ENCODE results near the gene EXOG.

The EXOG gene

DNA sequence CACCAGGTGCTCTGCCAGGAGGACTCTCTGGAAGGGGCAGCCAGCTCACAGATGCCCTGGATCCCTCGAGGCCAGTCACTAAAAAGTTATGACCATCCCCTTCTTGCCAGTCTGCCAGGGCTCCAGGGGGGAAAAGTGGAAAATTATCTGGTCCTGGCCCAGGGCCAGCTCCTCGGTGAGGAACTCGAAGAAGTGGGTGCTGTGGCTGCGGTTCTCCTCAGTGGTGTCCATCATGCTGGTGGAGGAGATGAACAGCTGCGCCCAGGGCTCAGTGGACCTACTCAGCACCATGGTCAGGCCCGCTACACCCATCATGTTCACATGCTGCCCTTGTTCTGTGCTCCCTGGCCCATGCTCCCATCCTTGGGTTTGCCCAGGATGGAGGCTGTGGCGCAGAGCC is 19.2 kb downstream of the EXOG start:
- no peak for DNase-seq

DNA sequence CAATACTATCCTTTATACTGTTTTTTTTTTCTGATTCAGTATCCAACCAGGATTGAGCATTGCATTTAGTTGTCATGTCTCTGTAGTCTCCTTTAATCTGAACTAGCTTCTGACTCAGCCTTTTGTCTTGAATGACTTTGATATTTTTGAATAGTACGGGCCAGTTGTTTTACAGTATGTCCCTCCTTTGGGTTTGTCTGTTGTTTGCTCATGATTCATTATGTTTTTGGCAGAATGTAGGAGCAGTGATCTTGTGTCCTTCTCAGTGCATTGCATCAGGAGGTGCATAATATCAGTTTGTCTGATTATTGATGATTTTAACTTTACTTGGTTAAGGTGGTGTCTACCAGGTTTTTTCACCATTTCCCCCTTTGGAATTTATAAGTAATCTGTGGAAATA is 20.5 kb downstream of the EXOG start:
- no peak for DNase-seq

DNA sequence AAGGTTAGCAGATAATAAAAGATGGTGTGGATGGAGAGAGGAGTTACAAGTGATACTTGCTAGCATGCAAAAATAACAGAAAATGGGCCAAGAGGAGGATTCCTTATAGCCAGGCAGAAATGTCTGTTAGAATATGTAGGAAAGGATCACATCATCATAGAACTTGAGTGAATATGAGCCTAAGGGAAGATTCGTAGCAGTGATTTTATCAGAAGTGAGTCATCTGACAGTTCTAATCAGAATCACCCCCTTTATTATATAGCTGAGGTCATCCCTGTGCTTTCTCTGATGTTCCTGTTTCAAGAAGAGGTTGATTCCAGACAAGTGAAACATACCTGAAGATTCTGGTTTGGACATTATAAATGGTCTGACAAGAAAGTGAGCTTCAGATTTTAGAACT is 22.9 kb downstream of the EXOG start:
- no peak for DNase-seq

DNA sequence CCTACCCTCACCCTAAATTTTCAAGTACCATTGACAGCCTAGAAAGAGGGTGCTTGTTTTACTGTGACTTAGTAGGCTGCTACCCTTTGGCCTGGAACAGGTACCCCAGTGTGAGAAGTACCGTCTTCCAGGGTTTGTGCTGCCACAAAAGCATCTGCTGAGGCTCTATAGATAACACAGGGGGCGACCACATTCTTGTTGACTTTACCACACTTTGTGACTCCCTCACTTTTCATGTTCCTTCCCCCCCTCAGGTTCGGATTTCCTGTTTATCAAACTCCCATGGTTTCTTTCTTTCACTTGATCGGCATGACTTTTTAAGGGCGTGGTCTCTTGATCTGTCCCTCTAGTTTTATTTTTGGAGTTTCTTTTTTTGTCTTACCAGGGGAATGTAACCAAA is 23.5 kb downstream of the EXOG start:
- DNase-seq, result no peak

DNA sequence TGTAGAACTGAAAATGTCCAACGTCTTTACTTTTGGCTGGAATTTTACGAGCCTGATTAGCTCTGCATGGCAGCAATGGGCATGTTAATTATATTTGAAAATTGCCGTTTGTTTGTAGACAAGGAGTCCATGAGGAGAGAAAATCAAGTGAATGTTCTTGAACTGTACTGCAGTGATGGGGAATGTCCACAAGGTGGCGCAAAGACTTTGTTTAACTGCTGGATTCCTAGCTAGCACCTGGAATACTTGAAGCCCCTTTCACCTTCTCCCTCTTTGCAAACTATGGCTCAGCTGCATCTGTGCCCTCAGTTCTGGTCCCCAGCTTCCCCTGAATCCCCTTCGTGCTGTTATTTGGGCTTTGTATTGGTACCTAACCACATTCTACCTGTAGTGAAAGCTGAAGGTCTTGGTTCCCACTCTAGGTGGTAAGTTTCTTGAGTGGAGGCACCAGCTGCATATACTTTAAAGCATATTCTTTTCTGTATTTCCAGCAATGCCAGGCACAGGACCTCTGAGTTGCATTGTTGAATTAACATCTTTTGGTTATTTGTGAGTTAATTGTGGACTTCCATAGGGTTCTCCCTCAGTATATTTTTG is 25.3 kb downstream of the EXOG start:
- no peak for DNase-seq

DNA sequence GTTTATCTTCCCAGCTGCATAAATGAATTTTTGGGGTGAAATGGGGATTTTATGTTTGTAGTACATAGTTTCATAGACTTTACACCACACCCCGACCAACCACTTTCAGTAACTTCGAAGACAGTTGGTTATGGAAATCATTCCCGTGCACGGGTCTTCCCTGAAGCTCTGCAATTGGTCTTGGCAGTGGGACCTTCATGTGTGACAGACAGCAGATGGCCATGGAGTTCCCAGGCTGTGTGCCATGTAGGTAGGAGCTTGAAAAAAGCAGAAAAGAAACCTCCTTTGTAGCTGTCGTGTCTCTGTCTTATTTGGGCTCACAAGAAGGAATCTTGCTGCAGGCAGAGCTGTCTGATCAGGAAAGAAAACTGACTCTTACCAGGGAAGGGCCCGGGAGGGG is 25.9 kb downstream of the EXOG start:
- no peak for DNase-seq

DNA sequence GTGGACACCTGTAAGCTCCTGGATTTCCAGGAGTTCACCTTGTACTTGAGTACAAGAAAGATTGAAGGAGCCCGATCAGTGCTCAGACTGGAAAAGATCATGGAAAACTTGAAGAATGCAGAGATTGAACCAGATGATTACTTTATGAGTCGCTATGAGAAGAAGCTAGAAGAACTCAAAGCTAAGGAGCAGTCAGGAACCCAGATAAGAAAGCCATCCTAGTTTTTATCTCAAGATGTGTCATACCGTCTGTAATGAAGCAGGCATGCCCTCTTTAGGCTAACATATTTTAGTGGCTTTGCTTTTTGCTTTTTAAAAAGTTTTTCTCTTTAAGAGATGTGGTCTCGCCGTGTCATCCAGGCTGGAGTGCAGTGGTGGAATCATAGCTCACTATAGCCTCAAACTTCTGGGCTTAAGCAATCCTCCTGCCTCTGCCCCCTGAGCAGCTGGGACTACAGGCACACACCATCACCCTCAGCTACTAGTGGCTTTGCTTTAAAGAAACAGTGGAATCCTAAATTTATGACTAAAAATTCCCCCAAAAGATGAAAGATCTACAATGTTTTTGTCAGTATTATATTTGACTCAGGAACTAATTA is 28.1 kb downstream of the EXOG start:
- DNase-seq, result no peak

DNA sequence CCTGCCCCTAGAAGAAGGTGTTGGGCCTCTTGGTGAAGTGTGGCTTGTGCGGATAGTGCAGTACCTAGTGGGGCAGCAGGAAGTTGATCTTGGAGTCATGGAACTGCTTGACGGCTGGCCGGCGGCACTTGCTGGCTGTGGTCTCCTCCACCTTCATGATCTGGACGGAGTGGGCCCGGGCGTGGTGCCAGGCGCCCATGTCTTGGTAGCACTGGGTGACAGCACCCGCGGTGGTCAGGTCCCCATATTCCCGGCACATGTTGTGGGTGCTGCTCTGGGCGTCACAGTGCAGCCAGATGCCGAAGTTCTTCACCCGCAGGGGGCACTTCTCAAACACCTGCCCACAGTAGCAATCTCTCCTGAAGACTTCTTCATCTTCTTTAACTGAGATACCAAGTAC is 30.7 kb downstream of the EXOG start:
- no peak for DNase-seq

DNA sequence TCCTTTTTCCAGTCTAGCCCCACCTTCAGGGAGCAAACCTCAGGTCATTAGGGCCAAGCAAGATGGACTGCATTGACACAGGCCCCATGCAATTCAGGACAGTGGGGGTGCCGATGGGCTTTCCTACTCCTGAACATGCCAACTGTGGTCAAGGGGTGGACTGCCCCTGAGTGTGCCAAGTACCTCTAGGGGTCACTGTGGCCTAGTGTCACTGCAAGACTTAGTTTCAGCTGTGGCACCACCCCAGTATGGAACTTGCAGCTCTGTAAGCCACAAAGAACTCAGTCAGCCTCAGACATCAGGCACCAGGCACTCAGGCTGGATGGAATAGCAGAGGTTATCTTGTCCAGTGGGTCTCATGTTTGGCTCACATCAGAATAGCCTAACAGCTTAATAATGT is 32.3 kb downstream of the EXOG start:
- no peak for DNase-seq

DNA sequence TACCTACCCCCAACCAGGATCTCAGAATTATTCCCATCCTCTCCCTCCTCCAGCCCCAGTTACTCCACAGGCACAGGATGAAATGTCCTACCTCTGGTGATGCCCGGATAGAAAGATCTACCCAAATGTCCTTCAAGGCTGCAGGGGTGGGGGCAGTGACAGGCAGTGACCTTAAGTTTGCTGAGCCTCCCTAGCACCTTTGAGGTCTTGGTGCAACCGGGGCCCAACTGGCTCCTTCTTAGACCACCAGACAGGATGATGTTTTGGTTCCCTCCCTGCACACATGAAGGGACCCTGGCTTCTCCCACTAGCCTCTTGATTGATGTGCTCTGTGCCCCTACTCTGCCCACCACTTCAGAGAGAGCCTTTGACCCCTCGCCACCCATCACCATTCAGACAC is 36.4 kb downstream of the EXOG start:
- no peak for DNase-seq

DNA sequence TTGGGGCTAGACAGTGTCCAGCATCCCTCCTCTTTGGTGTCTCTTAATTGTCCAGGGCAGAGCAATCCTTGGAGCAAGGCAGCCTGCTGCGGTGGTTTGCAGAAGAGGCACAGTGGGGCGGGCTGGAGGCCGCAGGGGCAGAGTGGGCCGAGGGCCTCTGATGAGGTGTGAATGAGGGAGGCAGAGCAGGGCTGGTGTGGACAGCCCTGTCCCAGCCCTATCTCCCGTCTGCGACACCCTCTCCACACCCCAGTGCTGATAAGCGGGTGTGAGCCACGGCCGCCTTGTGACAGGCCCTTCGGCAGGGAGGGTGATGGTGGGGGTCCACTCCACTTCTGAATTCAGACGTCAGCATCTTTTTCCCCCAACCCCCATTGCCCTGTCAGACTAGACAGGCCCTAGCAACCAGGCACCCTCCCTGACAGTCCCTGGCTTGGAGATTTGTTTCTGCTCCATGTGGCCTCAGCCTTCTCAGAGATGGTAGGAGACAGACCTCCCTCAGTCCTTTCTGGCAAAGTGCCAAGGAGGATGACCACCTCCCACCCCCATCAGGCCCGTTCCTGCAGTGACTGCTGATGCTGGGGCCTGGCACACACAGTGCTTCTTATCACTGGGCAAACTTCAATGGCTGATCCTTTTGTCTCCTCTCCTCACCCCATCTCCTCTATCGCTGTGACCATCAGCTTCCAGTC is 37.3 kb downstream of the EXOG start:
- no peak for DNase-seq

DNA sequence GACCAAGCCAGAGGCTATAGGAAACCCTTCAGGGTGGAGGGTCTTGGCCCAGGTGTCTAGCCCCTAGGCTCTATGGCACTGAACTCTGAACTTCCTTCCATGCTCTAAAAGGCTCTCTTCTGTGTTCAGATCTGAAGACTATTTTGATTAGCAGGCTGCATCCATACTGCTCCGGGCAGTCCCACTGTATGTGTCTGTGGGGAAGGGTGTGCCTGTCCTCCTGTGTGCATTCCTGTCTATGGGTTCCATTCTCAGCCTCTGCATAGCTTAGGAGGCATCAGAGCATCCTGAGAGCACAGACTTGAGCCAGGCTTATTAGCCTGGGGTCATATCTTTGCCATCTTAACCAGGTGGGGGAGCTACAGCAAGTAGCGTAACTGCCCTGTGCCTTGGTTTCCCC is 38.0 kb downstream of the EXOG start:
- DNase-seq, result no peak

DNA sequence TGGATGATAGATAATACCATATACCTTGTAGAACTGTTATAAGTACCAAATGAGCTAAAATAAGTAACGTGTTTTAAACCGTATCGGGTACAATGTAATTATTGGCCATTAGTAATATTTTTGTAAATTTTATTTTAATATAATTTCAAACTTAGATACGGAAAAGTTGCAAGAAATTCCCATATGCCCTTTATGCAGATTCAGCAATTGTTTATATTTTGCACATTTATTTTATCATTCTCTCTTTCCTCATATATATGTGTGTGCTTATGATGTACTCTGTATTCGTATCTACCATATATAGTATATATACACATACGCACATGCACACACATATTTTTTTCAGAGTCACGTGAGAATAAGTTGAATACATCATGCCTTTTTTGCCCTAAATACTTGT is 38.5 kb downstream of the EXOG start:
- DNase-seq, result no peak

DNA sequence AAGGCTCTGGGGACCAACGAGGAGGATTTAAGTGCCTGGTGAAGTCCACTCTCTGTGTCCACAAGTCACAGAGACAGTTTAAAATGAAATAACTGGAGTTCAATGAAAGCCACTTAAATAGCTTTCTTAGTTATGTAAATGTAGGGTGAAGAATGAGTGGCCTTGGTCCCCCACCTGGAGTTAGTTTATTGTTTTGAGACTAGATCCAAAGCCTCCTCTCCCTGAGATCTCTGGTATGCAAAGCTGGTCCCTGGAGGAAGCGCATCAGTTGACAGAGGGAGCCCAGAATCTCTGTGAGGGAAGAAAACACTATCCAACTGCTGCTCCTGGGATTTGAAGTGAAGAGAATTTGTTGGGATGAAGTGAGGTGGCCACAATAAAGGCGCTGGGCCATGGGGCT is 40.5 kb downstream of the EXOG start:
- no peak for DNase-seq

DNA sequence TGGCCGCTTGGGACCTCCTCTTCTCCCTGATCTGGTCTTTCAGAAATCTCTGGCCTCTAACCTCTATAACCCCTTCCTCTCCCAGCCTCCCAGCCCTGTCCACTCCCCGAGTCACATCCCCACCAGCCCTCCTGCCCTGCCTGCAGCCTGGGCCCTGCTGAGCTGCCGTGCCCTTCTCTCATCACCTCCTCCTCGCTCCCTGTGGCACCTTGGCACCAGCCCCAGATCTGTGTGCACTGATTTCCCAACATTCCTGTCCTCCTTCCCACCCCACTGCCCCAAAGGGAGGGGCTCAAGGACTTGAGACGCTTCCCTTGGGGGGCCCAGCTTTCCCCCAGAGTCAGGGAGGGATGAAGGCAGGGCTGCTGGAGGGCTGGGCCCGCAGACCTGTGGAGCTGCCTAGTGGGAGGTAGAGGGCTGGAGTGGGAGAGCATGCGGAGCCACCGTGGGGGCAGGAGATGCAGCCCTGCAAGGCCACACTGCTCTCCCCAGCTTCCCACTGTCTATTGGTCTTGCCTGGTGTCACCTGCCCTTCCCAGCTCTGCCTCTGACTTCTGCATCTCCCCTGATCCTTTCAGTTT is 42.7 kb downstream of the EXOG start:
- DNase-seq, result no peak

DNA sequence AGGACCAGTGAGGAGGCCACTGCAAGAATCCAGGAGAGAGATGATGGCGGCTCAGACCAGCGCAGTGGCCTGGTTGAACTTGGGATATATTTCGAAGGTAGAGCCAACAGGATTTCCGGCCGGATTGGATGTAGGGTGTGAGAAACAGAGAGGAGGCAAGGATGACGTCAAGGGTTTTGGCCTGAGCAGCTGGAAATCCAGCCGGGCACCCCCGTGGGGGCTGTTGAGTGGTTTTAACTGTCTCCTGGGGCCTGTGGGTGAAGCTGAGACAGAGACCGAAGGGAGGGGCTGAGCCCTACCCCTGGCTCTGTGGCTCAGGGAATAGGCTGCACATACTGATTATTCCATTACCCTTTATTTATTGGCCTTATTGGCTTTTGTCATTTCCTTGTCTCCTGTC is 45.7 kb downstream of the EXOG start:
- DNase-seq, result no peak

DNA sequence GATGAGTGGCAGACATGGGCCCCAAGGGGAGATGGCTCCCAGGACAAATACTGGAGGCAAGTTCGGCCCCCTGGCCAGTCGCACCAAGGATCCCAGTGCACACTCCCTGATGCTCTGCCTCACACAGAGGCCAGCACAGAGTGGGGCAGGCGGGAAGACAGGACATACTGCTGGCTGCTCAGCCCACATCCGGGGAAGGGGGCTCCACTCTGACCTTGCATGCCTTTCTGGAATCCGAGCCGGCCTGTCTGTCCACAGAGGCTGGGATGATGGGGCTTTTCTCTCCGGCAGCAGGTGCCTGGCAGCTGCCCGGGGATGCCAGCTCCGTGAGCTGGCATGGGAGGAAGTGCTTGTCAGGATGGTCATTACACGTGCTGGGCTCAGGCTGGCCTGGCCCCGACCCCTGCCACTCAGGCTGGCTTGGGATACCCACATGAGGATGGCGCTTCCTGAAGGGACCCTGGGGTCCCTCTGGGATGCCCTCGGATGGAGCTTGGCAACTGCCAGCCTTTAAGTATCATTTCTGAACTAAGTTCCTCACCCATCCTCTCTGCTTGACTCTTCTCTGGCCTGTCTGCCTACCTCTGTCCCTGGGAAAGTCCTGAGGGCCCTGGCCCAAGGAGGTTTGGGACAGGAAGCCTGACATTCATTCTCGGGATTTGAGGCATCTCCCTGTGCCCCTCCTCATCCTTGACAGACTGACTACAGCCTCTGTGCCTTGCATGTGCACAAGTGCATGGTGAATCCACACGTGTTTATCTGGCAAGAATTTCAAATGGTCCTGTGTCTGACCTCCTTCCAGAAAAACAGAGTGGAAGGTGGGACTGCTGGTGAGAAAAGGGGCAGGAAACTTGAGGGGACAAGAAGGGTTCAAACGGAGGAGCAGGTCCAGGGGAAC is 46.5 kb downstream of the EXOG start:
- DNase-seq, result no peak

DNA sequence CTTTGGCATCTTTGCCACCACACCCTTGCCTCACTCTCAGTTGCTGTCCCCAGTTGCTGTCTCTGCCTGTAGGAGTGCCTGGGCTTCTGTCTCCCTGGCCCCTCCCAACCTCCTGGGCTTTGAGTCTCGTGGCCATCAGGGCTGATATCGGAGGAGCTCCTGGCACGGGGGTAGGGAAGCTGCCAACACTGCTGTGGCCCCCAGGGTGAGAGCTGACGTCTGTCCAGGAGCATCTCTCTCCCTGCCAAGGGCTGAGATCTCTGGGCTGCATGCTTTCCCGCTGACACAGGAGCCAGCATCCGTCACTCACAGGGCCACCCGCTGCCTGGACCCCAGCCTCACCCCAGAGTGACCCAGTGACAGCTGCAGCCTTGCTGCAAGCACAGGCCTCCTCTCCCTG is 47.4 kb downstream of the EXOG start:
- DNase-seq, result no peak

DNA sequence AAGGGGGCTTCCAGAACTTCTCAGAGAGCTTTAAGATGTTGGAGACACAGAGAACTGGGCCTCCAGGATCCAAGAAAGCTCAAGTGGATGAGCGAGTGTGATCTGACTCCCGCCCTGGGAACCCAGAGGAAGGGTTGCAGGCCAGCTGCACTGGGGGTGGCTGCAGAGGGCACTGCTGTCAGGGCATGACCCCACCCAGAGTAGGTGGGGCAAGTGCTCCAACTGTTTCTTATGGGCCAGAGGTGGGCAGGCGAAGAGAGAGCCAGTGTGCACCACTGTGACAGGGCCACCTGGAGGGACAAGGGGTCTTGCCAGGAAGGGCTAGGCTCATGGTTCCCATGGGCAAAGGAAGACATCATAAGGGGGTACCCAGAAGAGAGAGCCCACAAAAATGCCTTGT is 48.8 kb downstream of the EXOG start:
- DNase-seq, result no peak

DNA sequence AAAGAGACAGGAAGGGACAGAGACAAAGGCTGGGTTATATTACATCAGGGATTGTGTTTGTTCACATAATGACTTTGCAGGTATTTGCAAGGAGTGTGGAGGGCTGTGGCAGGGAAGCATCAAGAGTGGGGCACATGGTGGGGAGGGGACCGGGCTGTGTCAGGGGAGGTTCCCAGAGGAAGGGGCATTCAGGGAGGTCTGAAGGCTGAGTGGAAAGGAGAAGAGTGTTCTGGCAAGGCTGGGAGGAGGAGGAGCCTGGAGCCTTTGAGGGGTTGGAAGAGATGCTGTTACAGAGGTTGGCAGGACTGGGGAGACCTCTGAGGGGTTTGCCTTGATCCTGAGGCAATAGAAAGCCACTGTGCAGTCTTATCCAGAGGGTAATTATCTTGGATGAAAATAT is 49.4 kb downstream of the EXOG start:
- no peak for DNase-seq

DNA sequence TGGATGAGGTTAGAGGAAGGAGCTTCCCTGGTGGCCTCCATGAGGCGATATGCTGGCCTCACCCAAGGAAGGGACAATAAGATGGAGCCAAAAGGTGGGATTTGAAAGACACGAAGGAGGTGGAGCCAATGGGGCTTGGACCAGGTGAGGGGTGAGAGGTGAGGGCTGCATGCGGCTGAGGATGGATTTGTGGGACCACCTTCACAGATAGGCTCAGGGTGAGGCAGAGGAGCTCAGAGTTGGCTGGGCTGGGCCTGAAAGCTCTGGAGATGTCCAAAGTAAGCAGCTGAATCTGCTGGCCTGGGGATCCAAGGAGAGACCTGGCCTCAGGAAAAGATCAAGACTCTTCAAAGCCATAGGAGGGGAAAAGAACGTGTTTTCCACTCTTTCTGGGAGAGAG is 49.8 kb downstream of the EXOG start:
- DNase-seq, result no peak

DNA sequence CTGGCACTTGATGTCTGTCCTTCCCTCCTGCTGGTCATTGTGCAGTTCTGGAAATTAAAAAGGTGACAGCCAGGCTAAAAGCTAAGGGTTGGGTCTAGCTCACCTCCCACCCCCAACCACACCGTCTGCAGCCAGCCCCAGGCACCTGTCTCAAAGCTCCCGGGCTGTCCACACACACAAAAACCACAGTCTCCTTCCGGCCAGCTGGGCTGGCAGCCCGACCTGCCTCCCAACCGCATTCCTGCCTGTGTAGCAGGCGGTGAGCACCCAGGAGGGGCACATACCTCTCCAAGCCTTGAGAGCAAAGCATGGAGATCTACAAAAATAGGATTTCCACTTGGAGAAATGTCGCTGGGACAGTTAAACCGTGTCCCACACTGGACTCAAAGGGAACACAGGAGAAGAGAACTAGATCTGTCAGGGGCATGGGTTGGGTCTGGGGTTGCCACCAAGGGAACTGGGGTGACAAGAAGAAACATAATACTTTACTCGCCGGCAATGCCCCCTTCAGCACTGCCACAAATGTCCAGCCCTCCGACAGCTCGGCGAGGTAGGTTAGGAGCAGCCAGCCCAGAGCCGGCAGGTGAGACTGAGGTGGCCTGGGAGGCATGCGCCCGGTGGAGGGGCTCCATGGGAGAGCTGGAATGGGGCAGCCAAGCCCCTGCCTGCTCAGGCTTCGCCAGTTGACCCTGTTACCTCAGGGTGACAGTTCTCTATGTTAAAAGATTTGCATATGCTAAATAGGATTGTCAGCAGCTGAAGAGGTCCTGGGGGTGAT is 52.2 kb downstream of the EXOG start:
- no peak for DNase-seq

DNA sequence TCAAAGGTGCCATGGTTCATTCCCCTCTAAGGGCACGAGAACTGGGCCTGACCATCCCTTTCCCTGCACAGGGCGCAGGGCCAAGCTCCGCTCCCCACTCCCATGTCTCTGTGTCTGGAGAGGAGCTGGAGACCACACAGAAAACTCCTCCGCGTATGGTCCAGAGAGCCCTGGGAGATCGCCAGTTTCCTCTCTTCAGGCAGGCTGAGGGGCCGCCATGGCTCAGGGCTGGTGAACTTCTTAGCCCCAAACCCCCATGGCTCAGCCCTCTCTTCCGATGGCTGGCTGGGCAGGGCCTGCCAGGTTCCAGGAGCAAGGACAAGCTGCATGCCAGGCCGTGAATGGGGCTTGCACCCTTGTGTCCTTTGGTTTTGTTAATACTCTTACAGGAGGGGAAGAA is 52.9 kb downstream of the EXOG start:
- no peak for DNase-seq
